Stimulated activated CD4-positive, alpha-beta T cell treated with anti-CD3 and anti-CD28 coated beads, TNF-alpha, amount 100 ng/mL, for 1 hour (primary cell): ENCODE results near the gene REEP6.
"Not testable (repeated sequence)": the region's sequence is repeated elsewhere in the genome, so short reads cannot be mapped to it uniquely, and the experiment has no call there.

ENCODE experiments used
- DNase-seq, 3 donors: peaks; one replicate each; pipeline ENCODE4 v3.0.0-alpha.2; 2020; ENCODE audit warnings: low read depth in 3 of 3, low spot score in 1 of 3

The REEP6 gene

GRCh38 chr19:1522061-1522460 is 31.1 kb downstream of the REEP6 start:
- DNase-seq: no peak

- no peak for DNase-seq
Observed at GRCh38 chr19:1522838-1523237, 31.9 kb downstream of the REEP6 start.

GRCh38 chr19:1523412-1524286 is 32.7 kb downstream of the REEP6 start, which contains the start of gene PLK5:
TSS of gene PLK5 (plus strand) at chr19:1524077. CDS start at chr19:1526997, 2,920 bp downstream.
- no peak for DNase-seq

GRCh38 chr19:1524287-1524971 is 33.4 kb downstream of the REEP6 start:
- no peak for DNase-seq

GRCh38 chr19:1524972-1525325 is 34.0 kb downstream of the REEP6 start:
- DNase-seq: no peak

- no peak for DNase-seq
Observed at GRCh38 chr19:1525343-1525742, 34.4 kb downstream of the REEP6 start.

- DNase-seq: no peak
Observed at GRCh38 chr19:1526066-1526778, 35.2 kb downstream of the REEP6 start.

GRCh38 chr19:1526979-1527649 is 36.1 kb downstream of the REEP6 start:
- no peak for DNase-seq

GRCh38 chr19:1527650-1528309 is 36.8 kb downstream of the REEP6 start:
- no peak for DNase-seq

GRCh38 chr19:1528596-1529429 is 37.8 kb downstream of the REEP6 start:
- DNase-seq: no peak

- no peak for DNase-seq
Observed at GRCh38 chr19:1529430-1529816, 38.4 kb downstream of the REEP6 start.

GRCh38 chr19:1530856-1531255 is 39.9 kb downstream of the REEP6 start:
- DNase-seq: not testable (repeated sequence)

- DNase-seq: no peak
Observed at GRCh38 chr19:1531587-1531986, 40.6 kb downstream of the REEP6 start.

- no peak for DNase-seq
Observed at GRCh38 chr19:1532003-1532402, 41.0 kb downstream of the REEP6 start.

GRCh38 chr19:1533510-1534150 is 42.6 kb downstream of the REEP6 start:
- no peak for DNase-seq

- DNase-seq: no peak
Observed at GRCh38 chr19:1534972-1535371, 44.0 kb downstream of the REEP6 start.

- DNase-seq: not testable (repeated sequence)
Observed at GRCh38 chr19:1535699-1536098, 44.7 kb downstream of the REEP6 start.

GRCh38 chr19:1538978-1539377 is 48.0 kb downstream of the REEP6 start:
- DNase-seq: no peak

GRCh38 chr19:1539749-1540148 is 48.8 kb downstream of the REEP6 start:
- not testable (repeated sequence) for DNase-seq
